SU-DHL-6 (cell line): Measurements from ENCODE around the gene PTGIS.

Experiments used
- CTCF ChIP-seq: fragments of 200-600 bp; sonication (generic); IDR thresholded peaks from one replicate; pipeline ENCODE4 v1.5.1; 2017; ENCODE audit warnings: antibody characterized with exemption, mild to moderate bottlenecking, low read length, moderate library complexity; ENCODE audit not compliant: insufficient read depth, poor library complexity, severe bottlenecking
- EZH2phosphoT487 ChIP-seq: fragments of 200-600 bp; sonication (generic), shearing (Covaris generic); conservative IDR thresholded peaks from 2 replicates; pipeline ENCODE4 v1.6.1; 2018; ENCODE audit warnings: mild to moderate bottlenecking, antibody characterized with exemption, low read length, moderate library complexity, mixed read lengths

- no peak for TF ChIP-seq CTCF
- TF ChIP-seq EZH2phosphoT487 = no peak
These were observed 24.0 kb downstream of the PTGIS start for GRCh38 chr20:49543858-49544437.
